NCI-H1417 treated with DMSO at 0.1 percent for 48 hours (cell line): ENCODE data around the gene UPK3BL2.
"Not testable (repeated sequence)": the region's sequence is repeated elsewhere in the genome, so short reads cannot be mapped to it uniquely, and the experiment has no call there.

Experiments
- DNase-seq: peaks from one replicate; lab custom pipeline; 2025; lab: John Stamatoyannopoulos, UW

Gene UPK3BL2, protein sequence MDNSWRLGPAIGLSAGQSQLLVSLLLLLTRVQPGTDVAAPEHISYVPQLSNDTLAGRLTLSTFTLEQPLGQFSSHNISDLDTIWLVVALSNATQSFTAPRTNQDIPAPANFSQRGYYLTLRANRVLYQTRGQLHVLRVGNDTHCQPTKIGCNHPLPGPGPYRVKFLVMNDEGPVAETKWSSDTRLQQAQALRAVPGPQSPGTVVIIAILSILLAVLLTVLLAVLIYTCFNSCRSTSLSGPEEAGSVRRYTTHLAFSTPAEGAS

DNA sequence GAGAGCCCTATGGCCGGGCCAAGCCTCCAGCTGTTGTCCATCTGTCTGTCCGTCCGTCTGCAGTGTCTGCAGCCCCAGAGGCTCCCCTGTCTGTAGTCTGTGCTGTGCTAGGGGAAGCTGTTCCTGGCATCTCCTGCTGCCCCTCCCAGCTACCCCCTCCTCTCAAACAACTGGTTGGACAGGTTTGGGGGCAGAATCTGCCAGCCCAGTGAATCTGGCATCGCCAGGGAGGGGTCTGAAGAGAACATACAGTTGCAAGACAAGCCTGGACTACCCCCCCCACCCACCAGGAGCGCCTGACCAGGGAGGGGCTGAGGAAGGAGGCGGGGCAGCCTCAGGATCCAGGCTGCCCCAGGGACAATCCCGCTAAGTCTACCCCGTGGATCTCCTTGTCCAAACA, at the start of gene UPK3BL2:
Gene UPK3BL2 (minus strand): TSS at position 101 of the 400 bp plus-strand sequence. CDS start 60 bp downstream, at position 41.
- not testable (repeated sequence) for DNase-seq

GRCh38 chr7:102592477-102593019, 49.1 kb upstream of the UPK3BL2 start:
- DNase-seq, result not testable (repeated sequence)

DNA sequence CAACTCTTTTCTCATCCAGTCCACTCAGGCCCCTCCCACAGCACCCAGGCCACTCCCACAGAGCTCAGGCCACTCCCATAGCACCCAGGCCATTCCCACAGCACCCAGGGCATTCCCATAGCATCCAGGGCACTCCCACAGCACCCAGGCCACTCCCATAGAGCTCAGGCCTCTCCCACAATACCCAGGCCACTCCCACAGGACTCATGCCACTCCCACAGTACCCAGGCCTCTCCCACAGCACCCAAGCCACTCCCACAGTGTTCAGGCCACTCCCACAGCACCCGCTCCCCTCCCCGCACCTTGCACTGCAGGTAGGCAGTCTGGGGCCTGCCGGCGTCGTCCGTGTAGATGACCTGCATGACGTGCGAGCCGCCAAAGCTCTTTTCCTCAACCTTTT, 46.4 kb upstream of the UPK3BL2 start:
- DNase-seq, result not testable (repeated sequence)

DNA sequence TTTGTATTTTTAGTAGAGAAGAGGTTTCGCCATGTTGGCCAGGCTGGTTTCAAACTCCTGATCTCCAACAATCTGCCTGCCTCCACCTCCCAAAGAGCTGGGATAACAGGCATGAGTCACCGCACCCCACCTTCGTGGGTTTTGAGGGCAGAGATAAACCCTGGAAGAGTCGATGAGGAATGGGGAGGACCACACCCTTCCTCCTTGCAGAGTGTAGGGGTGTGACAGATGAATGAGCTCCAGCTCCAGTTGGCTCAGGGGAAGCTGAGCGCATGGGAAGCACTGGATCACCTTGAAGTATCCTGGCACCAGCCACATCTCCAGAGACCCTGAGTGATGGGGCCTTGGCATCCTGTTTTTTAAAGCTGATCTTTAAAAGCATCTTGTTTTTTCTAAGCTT, 40.0 kb upstream of the UPK3BL2 start:
- not testable (repeated sequence) for DNase-seq

- DNase-seq, result not testable (repeated sequence)
Measured at GRCh38 chr7:102581722-102582121, 38.2 kb upstream of the UPK3BL2 start.

GRCh38 chr7:102578486-102578885, 35.0 kb upstream of the UPK3BL2 start:
- not testable (repeated sequence) for DNase-seq

- DNase-seq, result not testable (repeated sequence)
Measured at GRCh38 chr7:102577315-102578240, 34.1 kb upstream of the UPK3BL2 start.

DNA sequence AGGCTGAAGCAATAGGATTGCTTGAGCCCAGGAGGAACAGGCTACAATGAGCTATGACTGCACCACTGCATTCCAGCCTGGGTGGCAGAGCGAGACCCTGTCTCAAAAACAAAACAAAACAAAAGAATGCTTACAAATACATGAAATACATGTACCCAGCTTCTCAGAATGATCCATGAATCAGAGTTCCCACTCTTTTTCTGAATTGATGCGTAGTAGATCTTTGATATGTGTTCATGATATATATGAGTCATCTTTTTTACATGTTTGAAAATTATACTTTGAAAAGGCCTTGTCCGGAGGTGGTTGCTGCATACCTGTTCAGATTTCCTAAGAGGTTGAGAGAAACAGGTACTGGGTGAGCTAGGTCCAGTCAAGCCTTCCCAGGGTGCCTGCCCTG, 32.9 kb upstream of the UPK3BL2 start:
- DNase-seq, result not testable (repeated sequence)

- not testable (repeated sequence) for DNase-seq
Measured at GRCh38 chr7:102574607-102575006, 31.1 kb upstream of the UPK3BL2 start.

DNA sequence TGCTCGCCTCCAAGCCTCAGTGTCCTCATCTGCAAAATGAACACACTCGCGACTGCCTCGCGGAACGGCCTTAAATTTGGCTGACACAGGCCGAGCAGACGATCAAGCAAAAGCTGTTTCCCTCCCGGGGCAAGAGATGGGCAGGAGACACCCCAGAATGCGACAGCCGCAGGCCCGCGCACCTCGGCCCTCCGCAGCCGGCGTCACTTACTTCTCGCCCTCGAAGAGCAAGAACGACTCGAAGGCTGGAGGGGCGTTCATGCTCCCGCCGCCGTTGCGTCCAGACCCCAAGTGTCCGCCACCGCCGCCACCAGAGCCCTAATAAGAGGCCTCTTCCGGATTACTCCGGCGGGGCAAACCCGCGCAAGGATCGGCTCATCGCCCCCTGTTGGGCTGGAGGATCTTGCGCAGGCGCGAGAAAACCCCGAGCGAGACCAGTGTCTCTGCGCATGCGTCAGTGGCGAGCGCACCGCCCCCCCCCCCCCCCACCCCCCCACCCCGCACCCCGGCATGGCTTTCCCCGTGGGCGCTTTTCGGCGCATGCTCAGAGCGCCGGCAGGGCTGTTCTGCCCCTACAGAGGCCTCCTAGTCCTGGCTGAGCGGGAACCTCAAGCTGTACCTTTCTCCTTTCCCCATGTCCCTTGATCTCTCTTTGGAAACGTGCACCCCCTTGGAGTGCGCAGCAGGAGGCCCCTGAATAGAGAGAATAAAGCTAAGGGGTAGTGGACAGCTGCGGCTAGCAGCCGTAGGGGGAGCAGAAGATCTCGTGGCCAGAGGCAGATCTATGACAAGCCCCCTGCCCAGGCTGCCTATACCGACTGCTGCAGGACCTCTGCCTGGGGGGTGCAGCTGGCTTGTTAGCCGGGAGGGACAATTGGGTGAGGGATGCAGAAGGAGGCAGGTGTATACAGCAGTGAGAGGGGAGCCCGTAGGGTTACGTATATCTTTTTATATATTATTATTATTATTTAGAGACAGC, 29.1 kb upstream of the UPK3BL2 start, which contains the start of gene POLR2J3:
Gene POLR2J3 (minus strand): TSS at position 323 of the 979 bp plus-strand sequence. CDS start 62 bp downstream, at position 261.
- not testable (repeated sequence) for DNase-seq

DNA sequence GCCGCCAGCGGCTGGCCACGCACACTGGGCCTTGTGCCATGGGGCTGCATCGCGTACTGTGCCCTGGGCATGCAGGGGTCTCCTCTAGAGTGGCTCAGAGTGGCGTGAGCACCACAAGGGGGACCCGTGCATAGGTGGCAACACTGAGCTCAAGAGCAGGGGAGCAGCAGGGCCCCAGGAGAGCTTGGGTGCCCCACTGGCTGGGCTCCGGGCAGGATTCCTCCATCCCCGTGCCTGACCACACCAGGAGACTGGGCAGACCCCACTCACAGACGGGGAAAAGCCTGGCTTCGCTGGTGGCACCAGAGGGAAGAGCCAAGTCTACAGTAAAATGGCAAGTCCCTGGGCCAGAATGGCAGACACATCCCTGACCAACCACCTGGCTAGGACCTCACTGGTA, 25.1 kb upstream of the UPK3BL2 start:
- DNase-seq, result not testable (repeated sequence)

DNA sequence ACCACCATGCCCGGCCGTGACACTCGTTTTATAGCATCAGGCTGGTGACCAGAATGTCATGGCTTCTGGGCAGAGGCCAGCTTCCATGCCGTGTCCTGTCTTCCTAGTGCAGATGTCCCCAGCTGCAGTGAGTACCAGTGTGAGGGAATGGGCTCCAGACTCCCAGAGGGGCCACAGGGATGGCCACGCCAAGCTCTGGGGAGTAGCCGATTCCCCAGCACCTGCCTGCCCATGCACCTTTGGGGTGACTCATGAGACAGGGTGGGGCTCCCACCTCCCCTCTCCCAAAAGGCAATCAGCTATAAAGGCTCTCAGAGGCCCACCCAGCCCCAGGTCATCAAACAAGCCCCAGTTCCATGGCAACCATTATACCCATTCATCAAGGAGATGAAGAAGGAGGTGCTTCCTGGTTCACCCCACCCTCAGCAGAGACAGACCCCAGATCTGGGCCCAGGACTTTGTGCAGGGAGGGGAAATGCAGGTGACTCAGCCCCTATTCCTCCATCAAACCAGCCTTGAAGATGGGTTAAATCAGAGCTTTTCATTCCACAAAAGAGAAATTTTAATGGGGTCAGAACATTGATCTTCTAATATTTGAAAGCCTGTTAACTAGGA, 7.4 kb upstream of the UPK3BL2 start, which contains the start of gene SPDYE2:
Gene SPDYE2 (plus strand): TSS at position 419 of the 615 bp plus-strand sequence. CDS start 2,030 bp downstream, outside the sequence.
- not testable (repeated sequence) for DNase-seq

DNA sequence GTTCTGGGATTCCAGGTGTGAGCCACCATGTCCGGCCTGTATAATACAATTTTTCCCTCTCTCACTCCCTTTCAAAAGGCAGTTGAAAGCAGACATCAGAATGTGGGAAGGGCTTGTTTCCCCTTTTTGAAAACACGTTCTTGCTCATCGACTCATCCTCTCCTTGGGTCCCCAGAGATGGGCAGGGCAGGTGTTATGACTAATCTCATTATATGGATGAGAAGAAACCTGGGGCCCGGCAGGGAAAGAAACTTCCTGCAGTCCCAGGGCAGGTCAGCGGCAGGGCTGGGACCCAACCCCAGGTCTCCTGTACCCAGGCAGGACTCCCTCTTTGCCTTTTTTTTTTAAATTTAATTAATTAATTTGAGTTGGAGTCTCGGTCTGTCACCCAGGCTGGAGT, 2.9 kb upstream of the UPK3BL2 start:
- not testable (repeated sequence) for DNase-seq

DNA sequence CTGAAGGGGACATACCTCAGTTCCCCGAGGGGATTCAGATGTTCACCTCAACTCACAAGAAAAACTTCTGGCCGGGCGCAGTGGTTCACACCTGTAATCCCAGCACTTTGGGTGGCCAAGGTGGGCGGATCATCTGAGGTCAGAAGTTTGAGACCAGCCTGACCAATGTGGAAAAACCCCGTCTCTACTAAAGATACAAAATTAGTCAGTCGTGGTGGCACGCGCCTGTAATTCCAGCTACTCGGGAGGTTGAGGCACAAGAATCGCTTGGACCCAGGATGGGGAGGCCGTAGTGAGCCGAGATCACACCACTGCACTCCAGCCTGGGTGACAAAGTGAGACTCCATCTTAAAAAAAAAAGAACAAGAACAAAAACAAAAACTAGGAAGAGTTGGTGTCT, 1.8 kb upstream of the UPK3BL2 start:
- DNase-seq, result not testable (repeated sequence)

DNA sequence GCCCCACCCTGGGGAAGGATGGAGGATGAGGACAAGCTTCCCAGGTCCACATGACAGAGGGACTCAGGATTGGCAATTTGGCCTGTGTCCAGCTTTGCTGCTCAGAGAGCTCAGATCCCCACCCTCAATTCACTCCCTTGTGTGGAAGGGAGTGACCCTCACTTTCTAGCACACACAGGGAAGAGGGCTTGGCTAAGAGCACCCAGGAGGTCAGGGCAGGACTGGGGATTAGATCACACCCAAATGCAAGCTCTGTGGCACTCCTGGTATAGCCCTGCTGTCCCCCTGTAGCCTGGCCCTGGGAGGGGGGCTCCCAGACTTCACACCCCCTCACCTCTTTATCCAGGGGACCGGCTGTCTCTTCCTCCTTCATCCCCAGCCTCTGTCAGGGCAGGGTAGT, 876 bp upstream of the UPK3BL2 start:
- not testable (repeated sequence) for DNase-seq

- not testable (repeated sequence) for DNase-seq
Measured at GRCh38 chr7:102542771-102543170, 725 bp downstream of the UPK3BL2 start.

GRCh38 chr7:102542083-102542482, 1.4 kb downstream of the UPK3BL2 start:
- DNase-seq, result not testable (repeated sequence)

- not testable (repeated sequence) for DNase-seq
Measured at GRCh38 chr7:102540604-102541003, 2.9 kb downstream of the UPK3BL2 start.

DNA sequence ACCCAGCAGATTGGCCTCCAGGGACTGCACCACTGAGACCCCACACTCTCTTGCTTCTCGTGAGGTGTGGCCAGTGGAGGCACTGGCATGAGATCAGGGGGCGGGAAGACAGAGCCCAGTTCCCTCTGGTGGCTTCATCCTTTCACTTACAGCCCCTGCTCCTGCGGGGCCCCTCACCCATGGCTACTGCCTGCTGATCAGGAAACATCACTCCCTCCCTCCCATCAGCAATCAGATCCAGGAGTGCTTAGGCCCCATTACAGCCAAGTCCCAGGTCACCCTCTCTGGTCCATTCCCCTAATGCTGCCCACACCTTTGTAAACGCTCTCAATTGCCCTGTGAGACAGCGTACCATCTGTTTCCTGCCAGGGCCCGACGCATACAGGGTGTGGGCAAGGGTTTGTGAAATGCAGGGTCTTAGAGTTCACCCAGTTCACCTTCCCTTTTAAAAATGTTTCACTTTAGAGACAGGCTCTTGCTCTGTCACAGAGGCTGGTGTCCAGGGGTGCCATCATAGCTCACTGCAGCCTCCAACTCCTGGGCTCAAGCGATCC, 8.4 kb downstream of the UPK3BL2 start:
- DNase-seq, result not testable (repeated sequence)

GRCh38 chr7:102532127-102532526, 11.4 kb downstream of the UPK3BL2 start:
- not testable (repeated sequence) for DNase-seq
